Left lung (tissue), 10 donors: ENCODE results near the gene FGFRL1. TPM values are rescaled to one million over a fixed set of nuclear protein-coding genes. Genes with fewer than 3 reads are reported as not detected.

ENCODE experiments used
- ATAC-seq: fragments of 200-7000 bp; cut with Tn5 transposase; one replicate; pipeline ENCODE4 v1.9.1; 2020; ENCODE audit warnings: moderate library complexity
- DNase-seq, 4 donors: peaks; one replicate each; pipeline ENCODE4 v3.0.0-alpha.2; 2013 to 2020
- H3K27ac ChIP-seq, 2 donors: fragments of 200-600 bp; sonication (generic) in 1 of 2; one replicate each; pipeline versions ENCODE4 v1.5.0 to v1.8.0; 2020 to 2021
- H3K27me3 ChIP-seq, 2 donors: fragments of 200-600 bp; sonication (generic) in 1 of 2; one replicate each; pipeline versions ENCODE4 v1.5.0 to v1.8.0; 2020 to 2021
- H3K36me3 ChIP-seq, 2 donors: fragments of 200-600 bp; sonication (generic) in 1 of 2; one replicate each; pipeline versions ENCODE4 v1.5.0 to v1.8.0; 2020 to 2021
- H3K4me1 ChIP-seq, 2 donors: fragments of 200-600 bp; one replicate each; pipeline ENCODE4 v1.8.0; 2021
- H3K4me3 ChIP-seq, 2 donors: fragments of 200-600 bp; sonication (generic) in 1 of 2; one replicate each; pipeline versions ENCODE4 v1.5.0 to v1.8.0; 2020 to 2021; ENCODE audit warnings: mild to moderate bottlenecking in 1 of 2
- H3K9me3 ChIP-seq, 2 donors: fragments of 200-600 bp; sonication (generic) in 1 of 2; one replicate each; pipeline versions ENCODE4 v1.5.0 to v1.8.0; 2020 to 2021
- intact Hi-C, 2 donors: fragments of 100-400 bp; cut with DNase I; formaldehyde crosslinking; loops; one replicate each; pipeline versions ENCODE4 v1.11.2 to v1.14.2; 2022
- polyA plus RNA-seq, 6 donors: library from polyadenylated mRNA; unstranded; fragments of 120-200 nt; gene quantifications; one replicate each; pipeline ENCODE4 v1.2.1, GENCODE V29; 2013; ENCODE audit not compliant: insufficient read length in 6 of 6
- total RNA-seq, 2 donors: library from RNA; stranded (reverse); fragmentation: NEBNext Ultra II Directional; extraction: Animal tissue kit (Norgen Biotek cat#: 25700); gene quantifications; one replicate each; pipeline ENCODE4 v1.2.1, GENCODE V29; 2021
- TF ChIP-seq, protein P1 (sequence below), 2 donors: fragments of 200-600 bp; sonication (generic) in 1 of 2; IDR thresholded peaks; one replicate each; pipeline versions ENCODE4 v1.5.0 to v1.8.0; 2021; ENCODE audit warnings: antibody characterized with exemption in 2 of 2
- donor health status: DM: no; HTN: yes; CAD: no.
- donor health status: DM: no; HTN: no; CAD: no.

FGFRL1 gene
- total and polyA plus RNA-seq, 8 donors: 16.3 to 31.2 (median 21.3) TPM

DNA sequence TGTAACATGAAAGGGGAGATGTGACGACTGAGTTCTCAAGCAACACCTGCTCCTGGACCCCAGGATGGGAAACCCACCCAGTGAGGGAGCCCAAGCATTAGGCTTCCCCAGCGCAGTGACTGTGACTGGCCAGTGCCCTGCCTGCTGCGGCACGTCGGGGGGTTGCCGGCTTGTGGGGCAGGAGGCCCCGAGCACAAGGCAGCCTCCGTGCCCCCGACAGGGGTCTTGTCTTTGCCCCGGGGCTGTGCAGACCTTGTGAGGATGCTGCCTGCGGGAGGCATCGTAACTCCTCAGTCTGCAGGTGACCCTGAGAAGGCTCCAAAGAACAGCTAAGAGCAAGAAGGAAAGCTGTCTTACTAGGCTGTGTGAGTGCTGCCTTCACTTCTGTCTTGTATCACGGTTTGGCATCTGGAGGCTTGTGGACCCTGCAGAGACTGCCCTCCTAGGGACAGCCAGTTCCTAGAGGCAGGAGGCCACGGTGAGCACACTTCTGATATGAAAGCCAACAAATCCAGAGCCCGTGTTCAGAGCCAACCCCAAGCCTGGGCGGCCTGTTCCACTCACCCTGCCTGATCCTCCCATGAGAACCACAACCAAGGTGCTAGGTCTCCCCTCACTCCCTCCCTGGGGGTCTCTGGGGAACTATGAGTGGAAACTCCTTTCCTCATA lies 47.7 kb downstream of the FGFRL1 start:
- Histone ChIP-seq H3K9me3 (no peaks in the 10 kb centered on the region), H3K27ac (no peak overlapping the region), H3K4me3 (no peak overlapping the region), H3K36me3 (no peaks in the 10 kb centered on the region), H3K4me1 (peaks cover 0 to 8% of the 10 kb centered on the region in 2 donors), H3K27me3 (peaks cover 7 to 74% of the 10 kb centered on the region in 2 donors)
- ATAC-seq (no peak), DNase-seq (peak in 1 of 4 donors; percentile 73)
- intact Hi-C loops: no loop called here
- TF ChIP-seq, protein P1, sequence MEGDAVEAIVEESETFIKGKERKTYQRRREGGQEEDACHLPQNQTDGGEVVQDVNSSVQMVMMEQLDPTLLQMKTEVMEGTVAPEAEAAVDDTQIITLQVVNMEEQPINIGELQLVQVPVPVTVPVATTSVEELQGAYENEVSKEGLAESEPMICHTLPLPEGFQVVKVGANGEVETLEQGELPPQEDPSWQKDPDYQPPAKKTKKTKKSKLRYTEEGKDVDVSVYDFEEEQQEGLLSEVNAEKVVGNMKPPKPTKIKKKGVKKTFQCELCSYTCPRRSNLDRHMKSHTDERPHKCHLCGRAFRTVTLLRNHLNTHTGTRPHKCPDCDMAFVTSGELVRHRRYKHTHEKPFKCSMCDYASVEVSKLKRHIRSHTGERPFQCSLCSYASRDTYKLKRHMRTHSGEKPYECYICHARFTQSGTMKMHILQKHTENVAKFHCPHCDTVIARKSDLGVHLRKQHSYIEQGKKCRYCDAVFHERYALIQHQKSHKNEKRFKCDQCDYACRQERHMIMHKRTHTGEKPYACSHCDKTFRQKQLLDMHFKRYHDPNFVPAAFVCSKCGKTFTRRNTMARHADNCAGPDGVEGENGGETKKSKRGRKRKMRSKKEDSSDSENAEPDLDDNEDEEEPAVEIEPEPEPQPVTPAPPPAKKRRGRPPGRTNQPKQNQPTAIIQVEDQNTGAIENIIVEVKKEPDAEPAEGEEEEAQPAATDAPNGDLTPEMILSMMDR (IDR thresholded peaks at IDR 0.05): no peak

DNA sequence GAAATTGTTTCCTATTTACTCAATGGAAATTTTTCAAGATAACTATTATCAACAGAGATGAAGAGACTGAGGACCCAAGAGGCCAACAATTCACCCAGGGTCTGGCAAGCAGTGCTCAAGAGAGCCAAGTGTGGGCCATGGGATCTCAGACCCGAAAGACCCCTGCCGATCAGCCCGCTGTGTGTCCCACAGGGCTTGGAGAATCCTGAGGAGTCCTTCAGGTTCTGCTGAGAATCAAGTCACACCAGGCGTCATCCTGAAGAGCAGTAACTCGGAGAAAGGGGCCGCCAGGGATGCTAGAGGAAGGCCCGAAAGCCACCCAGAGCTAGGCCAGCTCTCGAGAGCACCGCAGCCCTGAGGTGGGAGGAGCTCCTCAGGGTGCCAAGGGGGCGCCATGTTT lies 48.7 kb downstream of the FGFRL1 start:
- intact Hi-C loops: no loop called here
- ATAC-seq (no peak), DNase-seq (no peak)
- peaks cover 7 to 74% of the 10 kb centered on the region in 2 donors for H3K27me3 ChIP-seq
- TF ChIP-seq, protein P1 (IDR thresholded peaks at IDR 0.05): no peak
- no peak overlapping the region for H3K27ac ChIP-seq
- H3K9me3 ChIP-seq: no peaks in the 10 kb centered on the region
- H3K4me3 ChIP-seq: no peak overlapping the region
- H3K4me1 ChIP-seq: peaks cover 0 to 8% of the 10 kb centered on the region in 2 donors
- no peaks in the 10 kb centered on the region for H3K36me3 ChIP-seq

DNA sequence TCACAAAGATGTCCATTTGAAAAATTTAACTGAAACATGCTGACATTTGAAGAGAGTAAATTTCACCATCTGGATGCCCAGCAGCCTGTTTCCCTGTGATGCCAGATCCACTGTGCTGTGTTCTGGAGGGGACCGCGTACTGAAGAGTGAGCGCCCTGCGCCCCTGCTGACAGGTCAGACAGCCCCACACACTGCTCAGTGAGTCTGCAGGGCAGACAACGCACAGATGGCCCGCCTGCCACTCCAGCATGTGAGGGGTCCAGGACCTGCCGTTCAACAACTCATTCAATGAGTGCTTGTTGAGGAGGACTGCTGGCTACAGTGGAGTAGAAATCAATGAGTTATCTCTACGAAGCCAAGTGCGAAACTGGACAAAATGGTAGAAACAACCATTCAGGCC lies 49.2 kb downstream of the FGFRL1 start:
- intact Hi-C loops: no loop called here
- Histone ChIP-seq H3K27me3 (peaks cover 3 to 69% of the 10 kb centered on the region in 2 donors), H3K36me3 (no peaks in the 10 kb centered on the region), H3K27ac (no peak overlapping the region), H3K4me3 (no peak overlapping the region), H3K9me3 (no peaks in the 10 kb centered on the region), H3K4me1 (peaks cover 0 to 4% of the 10 kb centered on the region in 2 donors)
- TF ChIP-seq, protein P1 (IDR thresholded peaks at IDR 0.05): no peak
- ATAC-seq (no peak), DNase-seq (no peak)

DNA sequence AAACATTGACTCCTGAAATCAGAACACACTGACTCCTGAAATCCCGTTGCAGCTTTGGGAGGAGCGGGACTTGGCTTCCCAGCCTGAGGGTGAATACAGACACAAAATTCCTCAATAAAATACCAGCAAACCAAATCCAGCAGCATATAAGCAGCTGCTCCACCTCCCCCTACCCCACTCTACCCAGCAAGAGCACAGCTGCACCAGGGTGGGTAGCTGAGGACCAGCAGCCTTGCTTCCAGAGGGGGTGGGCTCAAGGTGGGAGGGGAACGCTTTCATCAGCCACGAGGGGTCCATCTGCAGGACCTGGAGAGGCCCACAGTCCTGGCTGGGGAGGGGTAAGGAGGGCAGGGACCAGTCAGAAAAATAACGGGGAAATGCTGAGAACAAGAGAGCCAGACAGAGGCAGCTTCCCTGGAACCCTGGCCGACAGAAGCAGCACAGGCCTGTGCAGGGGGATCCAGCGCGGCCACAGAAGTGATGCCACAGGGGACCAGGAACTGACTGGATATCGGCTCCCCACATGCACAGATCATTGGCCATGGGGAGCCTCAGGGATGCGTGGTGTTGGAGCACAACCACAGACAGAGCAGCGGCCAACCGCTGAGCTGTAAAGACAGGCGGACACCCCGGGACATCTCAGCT lies 49.8 kb downstream of the FGFRL1 start:
- Histone ChIP-seq H3K4me1 (no peaks in the 10 kb centered on the region), H3K27ac (no peak overlapping the region), H3K9me3 (no peaks in the 10 kb centered on the region), H3K4me3 (no peak overlapping the region), H3K36me3 (no peaks in the 10 kb centered on the region), H3K27me3 (peaks cover 0 to 63% of the 10 kb centered on the region in 2 donors)
- no peak for DNase-seq
- intact Hi-C loops: no loop called here
- TF ChIP-seq, protein P1 (IDR thresholded peaks at IDR 0.05): no peak
- no peak for ATAC-seq

DNA sequence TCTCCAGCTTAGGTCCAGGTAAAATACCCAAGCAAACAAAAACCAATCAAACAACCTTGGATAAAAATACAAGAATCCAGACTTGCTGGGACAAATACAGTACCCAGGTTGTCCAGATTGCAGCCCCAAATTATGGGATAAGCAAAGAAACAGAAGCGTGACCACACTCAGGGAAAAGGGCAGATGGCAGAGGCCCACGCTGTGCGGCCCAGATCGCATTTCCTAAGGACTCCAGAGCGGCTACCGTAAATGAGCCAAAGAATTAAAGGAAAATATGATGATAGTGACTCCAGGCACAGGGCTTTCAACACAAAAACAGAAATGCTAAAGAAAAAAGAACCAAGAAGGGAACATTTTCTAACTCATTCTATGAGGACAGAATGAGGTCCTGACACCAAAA lies 50.3 kb downstream of the FGFRL1 start:
- H3K27me3 ChIP-seq: peaks cover 0 to 57% of the 10 kb centered on the region in 2 donors
- TF ChIP-seq, protein P1 (IDR thresholded peaks at IDR 0.05): no peak

More for the DNA sequence above, 50.3 kb downstream of the FGFRL1 start:
- Histone ChIP-seq H3K9me3 (no peaks in the 10 kb centered on the region), H3K4me3 (no peak overlapping the region), H3K27ac (no peak overlapping the region), H3K4me1 (no peaks in the 10 kb centered on the region), H3K36me3 (no peaks in the 10 kb centered on the region)
- intact Hi-C loops: no loop called here
- no peak for ATAC-seq
- no peak for DNase-seq
